ENCODE measurements around the gene PGBD2. TPM values are rescaled to one million over a fixed set of nuclear protein-coding genes. Genes with fewer than 3 reads are reported as not detected.

The PGBD2 gene
- total RNA-seq, 1 donor from 2014 or later, result 16.6 TPM

DNA sequence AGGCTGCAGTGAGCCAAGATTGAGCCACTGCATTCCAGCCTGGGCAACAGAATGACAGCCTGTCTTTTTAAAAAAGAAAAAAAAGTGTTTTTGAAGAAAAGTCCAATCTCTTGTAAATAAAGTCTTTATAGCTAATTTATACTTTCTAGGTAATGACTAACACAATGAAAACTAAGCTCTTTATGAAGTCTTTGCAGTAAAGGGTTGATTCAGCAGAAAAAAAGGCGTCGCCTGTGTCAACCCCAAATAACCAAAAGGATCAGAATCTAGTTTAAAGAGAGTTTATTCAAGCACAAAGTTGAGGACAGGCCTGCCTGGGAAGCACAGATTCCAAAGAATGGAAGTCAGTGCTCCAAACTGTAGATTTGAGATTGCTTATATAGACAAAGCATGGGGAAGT, 14.3 kb upstream of the PGBD2 start:
- no peak for DNase-seq (ENCODE audit: low spot score, unreplicated experiment)
- TF ChIP-seq CTCF (IDR thresholded peaks at IDR 0.05; ENCODE audit: unreplicated experiment), result no peak
- Mint-ChIP-seq H3K36me3 (ENCODE audit: insufficient read depth) (no peaks in the 10 kb centered on the region), H3K4me3 (ENCODE audit: low read depth) (no peak overlapping the region), H3K27ac (no peak overlapping the region), H3K9me3 (ENCODE audit: low read depth) (no peaks in the 10 kb centered on the region), H3K4me1 (ENCODE audit: low read depth) (peaks cover 12% of the 10 kb centered on the region), H3K27me3 (no peaks in the 10 kb centered on the region)

- DNase-seq (ENCODE audit: low spot score, unreplicated experiment), result no peak
- no peak overlapping the region for H3K4me3 Mint-ChIP-seq (ENCODE audit: low read depth)
- no peaks in the 10 kb centered on the region for H3K36me3 Mint-ChIP-seq (ENCODE audit: insufficient read depth)
- H3K27ac Mint-ChIP-seq, result no peak overlapping the region
- peaks cover 11% of the 10 kb centered on the region for H3K4me1 Mint-ChIP-seq (ENCODE audit: low read depth)
- no peaks in the 10 kb centered on the region for H3K27me3 Mint-ChIP-seq
- no peak for TF ChIP-seq CTCF (IDR thresholded peaks at IDR 0.05; ENCODE audit: unreplicated experiment)
- H3K9me3 Mint-ChIP-seq (ENCODE audit: low read depth), result no peaks in the 10 kb centered on the region
Observed at GRCh38 chr1:248892590-248892989, 13.4 kb upstream of the PGBD2 start.

DNA sequence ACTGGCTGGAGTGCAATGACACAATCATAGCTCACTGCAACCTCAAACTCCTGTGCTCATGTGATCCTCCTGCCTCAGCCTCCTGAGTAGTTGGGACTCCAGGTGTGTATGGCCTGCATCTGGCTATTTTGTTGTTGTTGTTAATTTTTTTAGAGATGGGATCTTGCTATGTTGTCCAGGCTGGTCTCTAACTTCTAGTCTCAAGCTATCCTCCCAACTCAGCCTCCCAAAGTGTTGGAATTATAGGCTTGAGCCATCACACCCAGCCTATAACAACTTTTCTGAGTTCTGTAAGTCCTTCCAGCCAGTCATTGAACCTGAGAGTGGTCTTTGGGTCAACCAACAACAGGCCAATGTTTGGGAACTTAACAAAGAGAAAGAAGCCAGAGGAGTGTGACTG, 11.2 kb upstream of the PGBD2 start:
- Mint-ChIP-seq H3K9me3 (ENCODE audit: low read depth) (peaks cover 6% of the 10 kb centered on the region), H3K4me1 (ENCODE audit: low read depth) (peaks cover 7% of the 10 kb centered on the region), H3K36me3 (ENCODE audit: insufficient read depth) (no peaks in the 10 kb centered on the region), H3K4me3 (ENCODE audit: low read depth) (no peak overlapping the region), H3K27ac (no peak overlapping the region), H3K27me3 (peaks cover 8% of the 10 kb centered on the region)
- no peak for DNase-seq (ENCODE audit: low spot score, unreplicated experiment)
- no peak for TF ChIP-seq CTCF (IDR thresholded peaks at IDR 0.05; ENCODE audit: unreplicated experiment)

DNA sequence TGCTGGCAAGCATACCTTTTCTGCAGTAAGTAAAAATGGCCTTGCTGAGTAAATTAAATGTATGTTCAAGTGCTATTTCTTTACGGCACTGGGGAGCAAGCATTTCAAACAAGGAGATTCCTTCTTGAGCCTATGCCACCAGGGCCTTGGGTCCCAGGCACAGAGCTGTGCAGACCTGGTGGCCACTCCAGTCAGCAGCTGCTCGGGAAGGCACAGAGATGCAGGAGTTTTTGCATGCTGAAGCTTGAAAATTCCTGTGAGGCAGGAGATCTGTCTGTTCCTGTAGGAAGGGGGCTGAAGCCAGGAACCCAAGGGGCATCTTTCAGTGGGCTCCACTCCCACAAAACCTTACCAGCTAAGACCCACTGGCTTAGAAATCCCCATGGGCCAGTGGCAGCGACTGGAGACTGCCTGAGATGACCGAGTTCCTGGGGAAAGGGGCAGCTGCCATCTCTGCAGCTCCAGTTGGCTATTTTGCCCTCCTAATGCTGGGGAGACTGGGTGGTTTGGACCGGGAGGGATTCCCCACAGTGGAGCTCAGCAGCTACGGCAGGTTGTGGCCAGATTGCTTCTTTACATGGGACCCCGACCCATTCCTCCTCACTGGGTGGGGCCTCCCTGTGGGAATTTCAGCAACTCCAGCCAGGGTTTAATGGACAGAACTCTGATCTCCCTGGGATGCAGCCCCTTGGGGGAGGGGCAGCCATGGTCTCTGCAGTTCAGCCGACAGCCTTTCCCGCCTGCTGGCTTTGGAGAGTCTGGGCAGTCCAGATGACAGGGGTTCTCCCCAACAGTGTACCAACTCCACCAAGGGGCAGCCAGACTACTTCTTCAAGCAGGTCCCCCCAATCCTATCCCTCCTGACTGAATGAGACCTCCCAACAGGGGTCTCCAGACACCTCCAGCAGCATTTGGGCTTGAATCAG, 8.4 kb upstream of the PGBD2 start:
- DNase-seq (ENCODE audit: low spot score, unreplicated experiment), result no peak
- Mint-ChIP-seq H3K4me1 (ENCODE audit: low read depth) (peaks cover under 1% of the 10 kb centered on the region), H3K9me3 (ENCODE audit: low read depth) (peaks cover 6% of the 10 kb centered on the region), H3K27me3 (peaks cover 21% of the 10 kb centered on the region), H3K4me3 (ENCODE audit: low read depth) (no peak overlapping the region), H3K36me3 (ENCODE audit: insufficient read depth) (no peaks in the 10 kb centered on the region), H3K27ac (peak overlapping the region; percentile 67)
- no peak for TF ChIP-seq CTCF (IDR thresholded peaks at IDR 0.05; ENCODE audit: unreplicated experiment)

- no peaks in the 10 kb centered on the region for H3K4me1 Mint-ChIP-seq (ENCODE audit: low read depth)
Observed at GRCh38 chr1:248900637-248901036, 5.4 kb upstream of the PGBD2 start.

More at GRCh38 chr1:248900637-248901036, 5.4 kb upstream of the PGBD2 start:
- Mint-ChIP-seq H3K4me3 (ENCODE audit: low read depth) (no peak overlapping the region), H3K27me3 (peaks cover 21% of the 10 kb centered on the region), H3K9me3 (ENCODE audit: low read depth) (peaks cover 6% of the 10 kb centered on the region), H3K27ac (no peak overlapping the region), H3K36me3 (ENCODE audit: insufficient read depth) (no peaks in the 10 kb centered on the region)
- DNase-seq (ENCODE audit: low spot score, unreplicated experiment), result no peak
- no peak for TF ChIP-seq CTCF (IDR thresholded peaks at IDR 0.05; ENCODE audit: unreplicated experiment)

Data from progenitor cell of endocrine pancreas (in vitro differentiated cells).